Measurements from ENCODE around the gene C12orf50.

DNA sequence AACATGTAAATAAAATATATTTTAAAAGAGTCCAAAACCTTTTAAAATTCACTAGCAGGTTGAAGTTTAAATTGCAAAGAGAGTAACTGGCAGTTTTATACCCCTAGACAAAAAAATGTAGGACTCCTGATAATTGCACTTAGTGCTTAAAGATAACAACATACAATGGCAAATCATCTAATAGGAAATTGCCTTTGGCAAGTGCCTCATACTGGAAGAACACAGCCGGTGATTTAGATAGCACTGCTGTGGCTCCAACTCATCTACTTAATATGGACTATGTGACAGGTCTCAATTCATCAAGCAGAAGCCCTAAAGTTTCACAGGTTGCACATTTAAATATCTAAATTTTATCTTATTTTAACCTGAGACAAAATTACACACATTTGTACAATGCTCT is 13.4 kb downstream of the C12orf50 start:
- TF ChIP-seq YY1 (IDR thresholded peaks at IDR 0.05; ENCODE audit: insufficient read depth, insufficient read length) (no peak), ZNF274 (IDR thresholded peaks at IDR 0.05; ENCODE audit: low read depth, low read length) (no peak)
